ENCODE results near the gene MARCHF4. TPM values are rescaled to one million over a fixed set of nuclear protein-coding genes. Genes with fewer than 3 reads are reported as not detected.
A peak's percentile ranks its signal among the peaks of the same experiment; 100 is the strongest.

Gene MARCHF4
- total and polyA plus RNA-seq, 2 experiments from 2014 or later, result 0.13 to 0.28 TPM

GRCh38 chr2:216373896-216374295 lies 1.6 kb upstream of the MARCHF4 start:
- Histone ChIP-seq H2AFZ (no peak overlapping the region), H3K4me2 (no peak overlapping the region), H4K20me1 (ENCODE audit: insufficient read depth, poor library complexity, severe bottlenecking) (no peaks in the 10 kb centered on the region), H3K4me1 (ENCODE audit: insufficient read depth) (peaks cover 8% of the 10 kb centered on the region), H3K4me3 (no peak overlapping the region), H3K36me3 (replicated peaks; ENCODE audit: insufficient read depth, low read depth) (no peaks in the 10 kb centered on the region), H3K79me2 (no peaks in the 10 kb centered on the region), H3K9me2 (replicated peaks; ENCODE audit: insufficient read depth) (no peaks in the 10 kb centered on the region), H3K27me3 (peaks cover 55% of the 10 kb centered on the region), H3K9me3 (ENCODE audit: low read depth) (no peaks in the 10 kb centered on the region), H3K27ac (no peak overlapping the region)
- no peak for DNase-seq (ENCODE audit: low spot score)
- no peak for TF ChIP-seq EZH2phosphoT487 (IDR thresholded peaks at IDR 0.05; ENCODE audit: low read depth, severe bottlenecking, unreplicated experiment)
- no peak for TF ChIP-seq CTCF (IDR thresholded peaks at IDR 0.05; ENCODE audit: poor library complexity)
- TF ChIP-seq EZH2 (IDR thresholded peaks at IDR 0.05; ENCODE audit: borderline replicate concordance), result no peak

DNA sequence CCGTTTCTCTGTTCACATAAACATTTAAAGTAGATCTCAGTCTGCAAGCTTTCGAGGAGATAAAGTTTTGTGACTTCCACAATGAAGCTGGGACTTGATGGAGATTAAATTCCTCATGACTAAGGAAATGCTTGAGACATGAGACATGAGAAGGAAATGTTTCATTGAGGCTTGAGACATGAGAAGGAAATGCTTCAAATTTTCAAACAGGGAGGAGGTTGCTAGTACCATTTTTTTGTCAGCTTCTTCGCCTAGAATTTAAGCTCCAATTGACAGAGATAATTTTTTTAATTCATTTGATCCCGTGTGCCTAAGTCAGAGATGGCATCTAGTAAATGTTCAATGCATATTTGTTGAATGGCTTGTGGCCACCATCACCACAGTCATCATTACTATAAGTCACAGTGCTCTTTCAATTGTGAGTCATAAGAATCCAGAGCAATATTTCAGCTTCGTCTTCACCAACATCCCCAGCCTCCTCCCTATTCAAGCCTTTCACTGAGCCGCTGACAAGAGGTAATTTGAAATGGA lies 543 bp upstream of the MARCHF4 start:
- DNase-seq (ENCODE audit: low spot score), result no peak
- Histone ChIP-seq H2AFZ (no peak overlapping the region), H3K9me2 (replicated peaks; ENCODE audit: insufficient read depth) (no peaks in the 10 kb centered on the region), H3K36me3 (replicated peaks; ENCODE audit: insufficient read depth, low read depth) (no peaks in the 10 kb centered on the region), H3K4me2 (peak overlapping the region; percentile 82), H3K4me3 (no peak overlapping the region), H4K20me1 (ENCODE audit: insufficient read depth, poor library complexity, severe bottlenecking) (no peaks in the 10 kb centered on the region), H3K27ac (no peak overlapping the region), H3K27me3 (peaks cover 64% of the 10 kb centered on the region), H3K79me2 (no peaks in the 10 kb centered on the region), H3K4me1 (ENCODE audit: insufficient read depth) (peaks cover 8% of the 10 kb centered on the region), H3K9me3 (ENCODE audit: low read depth) (no peaks in the 10 kb centered on the region)
- 26% methylated on average over 6 of the region's 6 CpGs for WGBS (ENCODE audit: low lambda C conversion rate, missing lambda C conversion rate)
- TF ChIP-seq EZH2phosphoT487 (IDR thresholded peaks at IDR 0.05; ENCODE audit: low read depth, severe bottlenecking, unreplicated experiment) (no peak), CTCF (IDR thresholded peaks at IDR 0.05; ENCODE audit: poor library complexity) (no peak), EZH2 (IDR thresholded peaks at IDR 0.05; ENCODE audit: borderline replicate concordance) (no peak)

DNA sequence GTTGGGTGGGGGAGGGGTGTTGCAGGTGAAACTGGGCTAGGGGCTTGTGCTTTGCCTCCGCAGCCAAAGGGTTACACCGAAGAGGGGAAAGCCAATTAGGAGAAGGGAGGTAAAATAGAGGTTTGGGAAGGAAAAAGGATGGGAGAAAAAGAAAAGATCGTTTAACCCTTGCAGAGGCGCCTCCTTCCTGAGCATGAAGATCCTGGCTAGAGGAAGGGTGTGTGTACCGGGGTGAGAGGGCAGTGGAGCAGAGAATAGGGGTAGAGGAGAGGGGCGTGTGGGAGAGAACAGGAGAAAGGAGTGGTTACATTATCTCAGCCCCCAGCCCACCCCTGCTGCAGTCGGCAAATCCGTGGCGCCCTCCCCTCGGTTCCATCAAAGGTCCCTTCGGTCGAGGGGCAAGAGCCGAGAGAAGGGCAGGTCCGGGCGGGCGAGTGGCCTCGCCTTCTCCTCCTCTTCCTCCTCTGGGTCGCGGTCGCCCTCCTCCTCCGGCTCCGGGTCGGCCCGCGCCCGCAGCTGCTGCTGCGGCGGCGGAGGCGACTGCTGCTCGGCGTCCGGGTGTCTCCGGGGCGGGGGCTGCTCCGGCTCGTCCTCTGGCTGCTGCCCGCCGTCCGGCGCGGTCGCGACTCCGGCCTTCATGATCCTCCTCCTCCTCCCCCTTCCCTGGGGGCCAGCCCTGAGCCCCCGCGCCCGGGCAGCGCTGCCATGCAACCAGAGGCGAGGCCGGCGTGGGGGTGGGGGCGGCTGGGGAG lies 1.1 kb downstream of the MARCHF4 start:
- no peak overlapping the region for H3K4me3 ChIP-seq

More for the DNA sequence above, 1.1 kb downstream of the MARCHF4 start:
- Histone ChIP-seq H3K27me3 (peaks cover 70% of the 10 kb centered on the region), H2AFZ (no peak overlapping the region), H3K27ac (no peak overlapping the region), H3K4me1 (ENCODE audit: insufficient read depth) (peaks cover 8% of the 10 kb centered on the region), H4K20me1 (ENCODE audit: insufficient read depth, poor library complexity, severe bottlenecking) (no peaks in the 10 kb centered on the region), H3K79me2 (no peaks in the 10 kb centered on the region), H3K4me2 (peak overlapping the region; percentile 82), H3K9me3 (ENCODE audit: low read depth) (no peaks in the 10 kb centered on the region), H3K9me2 (replicated peaks; ENCODE audit: insufficient read depth) (no peaks in the 10 kb centered on the region), H3K36me3 (replicated peaks; ENCODE audit: insufficient read depth, low read depth) (no peaks in the 10 kb centered on the region)
- TF ChIP-seq CTCF (IDR thresholded peaks at IDR 0.05; ENCODE audit: poor library complexity) (no peak), EZH2 (IDR thresholded peaks at IDR 0.05; ENCODE audit: borderline replicate concordance) (no peak), EZH2phosphoT487 (IDR thresholded peaks at IDR 0.05; ENCODE audit: low read depth, severe bottlenecking, unreplicated experiment) (no peak)
- WGBS (ENCODE audit: low lambda C conversion rate, missing lambda C conversion rate), result 9% methylated on average over 6 of the region's 53 CpGs
- no peak for DNase-seq (ENCODE audit: low spot score)

All from hepatocyte (in vitro differentiated cells).